GM12875 (cell line): Measurements from ENCODE around the gene TDRKH.

Experiments
- H3K4me3 ChIP-seq: one replicate; pipeline ENCODE4 v1.5.1; 2011; ENCODE audit warnings: low read depth, low read length, control low read depth
- TF ChIP-seq, protein P1 (sequence below): IDR thresholded peaks from 2 replicates; pipeline ENCODE4 v1.5.1; 2011; ENCODE audit warnings: low read depth, mild to moderate bottlenecking, control low read depth, inconsistent platforms, low read length, moderate library complexity, borderline replicate concordance; ENCODE audit not compliant: insufficient read depth

TDRKH gene

GRCh38 chr1:151837197-151837596 is 46.9 kb upstream of the TDRKH start:
- no peak overlapping the region for H3K4me3 ChIP-seq
- TF ChIP-seq, protein P1, sequence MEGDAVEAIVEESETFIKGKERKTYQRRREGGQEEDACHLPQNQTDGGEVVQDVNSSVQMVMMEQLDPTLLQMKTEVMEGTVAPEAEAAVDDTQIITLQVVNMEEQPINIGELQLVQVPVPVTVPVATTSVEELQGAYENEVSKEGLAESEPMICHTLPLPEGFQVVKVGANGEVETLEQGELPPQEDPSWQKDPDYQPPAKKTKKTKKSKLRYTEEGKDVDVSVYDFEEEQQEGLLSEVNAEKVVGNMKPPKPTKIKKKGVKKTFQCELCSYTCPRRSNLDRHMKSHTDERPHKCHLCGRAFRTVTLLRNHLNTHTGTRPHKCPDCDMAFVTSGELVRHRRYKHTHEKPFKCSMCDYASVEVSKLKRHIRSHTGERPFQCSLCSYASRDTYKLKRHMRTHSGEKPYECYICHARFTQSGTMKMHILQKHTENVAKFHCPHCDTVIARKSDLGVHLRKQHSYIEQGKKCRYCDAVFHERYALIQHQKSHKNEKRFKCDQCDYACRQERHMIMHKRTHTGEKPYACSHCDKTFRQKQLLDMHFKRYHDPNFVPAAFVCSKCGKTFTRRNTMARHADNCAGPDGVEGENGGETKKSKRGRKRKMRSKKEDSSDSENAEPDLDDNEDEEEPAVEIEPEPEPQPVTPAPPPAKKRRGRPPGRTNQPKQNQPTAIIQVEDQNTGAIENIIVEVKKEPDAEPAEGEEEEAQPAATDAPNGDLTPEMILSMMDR = no peak

GRCh38 chr1:151835596-151835995 is 45.3 kb upstream of the TDRKH start:
- TF ChIP-seq, protein P1 = no peak
- no peak overlapping the region for H3K4me3 ChIP-seq

GRCh38 chr1:151834239-151834638 is 43.9 kb upstream of the TDRKH start:
- no peak overlapping the region for H3K4me3 ChIP-seq
- TF ChIP-seq, protein P1 = no peak

- TF ChIP-seq, protein P1 = no peak
- H3K4me3 ChIP-seq = no peak overlapping the region
These were observed 43.0 kb upstream of the TDRKH start for GRCh38 chr1:151833172-151833900.

DNA sequence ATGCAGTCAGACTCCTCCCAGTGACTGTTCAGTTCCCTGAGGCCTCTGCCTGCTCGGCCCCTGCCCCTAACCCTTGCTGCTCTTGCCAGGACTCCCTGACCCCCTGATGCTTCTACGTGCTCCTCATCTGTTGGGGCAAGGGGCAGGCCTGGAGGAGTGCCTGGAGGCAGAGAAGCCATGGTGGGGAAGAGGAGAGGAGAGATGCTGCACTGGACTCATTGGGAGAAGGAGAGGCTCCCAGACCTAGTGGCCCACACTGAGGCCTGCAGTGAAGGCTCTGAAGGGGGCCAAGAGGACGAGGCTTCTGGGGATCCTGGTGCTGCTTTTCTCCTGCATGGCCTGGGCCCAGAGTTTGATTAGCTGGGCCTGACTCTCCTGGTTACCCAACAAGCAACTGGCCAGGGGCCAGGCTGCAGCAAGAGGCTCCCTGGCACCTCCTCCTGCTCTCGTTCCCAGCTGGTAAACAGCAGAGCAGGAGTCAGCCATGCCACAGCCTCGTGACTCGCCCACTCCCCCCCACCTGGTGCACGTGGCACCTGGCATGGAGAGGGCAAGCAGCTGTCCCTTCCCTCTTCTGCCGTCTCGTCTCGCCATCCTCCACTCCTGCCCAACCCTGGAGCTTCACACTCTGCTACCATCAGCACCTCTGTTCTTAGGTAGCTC is 42.1 kb upstream of the TDRKH start:
- TF ChIP-seq, protein P1 = no peak
- no peak overlapping the region for H3K4me3 ChIP-seq

- TF ChIP-seq, protein P1 = no peak
- H3K4me3 ChIP-seq = no peak within 1 kb of the TSS
These were observed 41.3 kb upstream of the TDRKH start, which contains the start of gene RORC for GRCh38 chr1:151831605-151832004. Gene RORC, minus strand, starts transcription at chr1:151831802. Its CDS starts 38 bp downstream, at chr1:151831764.

DNA sequence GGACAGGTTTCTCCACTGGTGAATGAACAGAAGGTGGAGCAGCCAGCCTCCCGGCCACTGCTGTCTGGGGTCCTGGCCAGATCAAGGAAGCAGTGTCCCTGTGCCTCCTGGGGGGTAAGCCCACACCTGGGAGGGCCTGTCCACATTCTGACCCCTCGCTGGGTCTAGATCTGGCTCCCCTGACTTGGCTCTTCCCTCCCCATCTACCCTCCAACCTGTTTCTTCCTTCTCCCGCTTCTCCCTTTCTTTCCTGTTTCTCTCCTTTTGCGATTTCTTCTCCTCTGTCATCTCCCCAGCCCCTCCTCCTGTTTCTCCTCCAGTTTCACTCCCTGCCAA is 40.9 kb upstream of the TDRKH start:
- H3K4me3 ChIP-seq = no peak overlapping the region

More for the DNA sequence above, 40.9 kb upstream of the TDRKH start:
- TF ChIP-seq, protein P1 = no peak
